BJ (cell line): ENCODE measurements around the gene PTGER3. TPM values are rescaled to one million over a fixed set of nuclear protein-coding genes. Genes with fewer than 3 reads are reported as not detected.

ENCODE experiments used
- CTCF ChIA-PET: fragments of 350-600 bp; formaldehyde crosslinking; extraction: SDS; loops from one replicate; lab custom pipeline; 2021; ENCODE audit warnings: antibody characterized with exemption, inconsistent platforms; lab: Yijun Ruan, JAX
- POLR2A ChIA-PET: fragments of 300-600 bp; sonication (Branson Sonifier 250); formaldehyde crosslinking; extraction: SDS; loops from one replicate; lab custom pipeline; 2021; ENCODE audit warnings: antibody characterized with exemption; lab: Charles Lee
- DNase-seq: peaks from one replicate; pipeline ENCODE4 v3.0.0-alpha.2; 2011; ENCODE audit warnings: low read depth
- H3K27me3 ChIP-seq: 2 replicates; pipeline ENCODE4 v1.6.0; 2011; ENCODE audit warnings: low read length; ENCODE audit not compliant: control insufficient read depth, insufficient read depth
- H3K36me3 ChIP-seq: 2 replicates; pipeline ENCODE4 v1.5.1; 2011; ENCODE audit warnings: low read length; ENCODE audit not compliant: control insufficient read depth, insufficient read depth
- H3K4me3 ChIP-seq: 2 replicates; pipeline ENCODE4 v1.5.1; 2011; ENCODE audit warnings: low read depth, mild to moderate bottlenecking, control low read depth, low read length
- CTCF ChIP-seq: IDR thresholded peaks from 2 replicates; pipeline ENCODE4 v1.5.1; 2011; ENCODE audit warnings: low read depth, mild to moderate bottlenecking, control low read depth, inconsistent platforms, low read length, moderate library complexity; ENCODE audit not compliant: insufficient read depth
- polyA plus RNA-seq: library from polyadenylated mRNA; depleted of rRNA; stranded (reverse); fragments of >200 nt; gene quantifications from 2 replicates; pipeline ENCODE4 v1.2.3, GENCODE V29; 2011

Gene PTGER3
- polyA plus RNA-seq, 1 experiment = 0.60 TPM

GRCh38 chr1:71071720-71072119, 24.1 kb upstream of the PTGER3 start:
- no peak for TF ChIP-seq CTCF
- CTCF ChIA-PET = interaction anchor here (0.8 kb wide), 1 partner anchor 22 kb away, joined by 3 read pairs; no protein-coding TSS in a partner anchor
- Histone ChIP-seq H3K4me3 (no peak overlapping the region), H3K27me3 (no peaks in the 10 kb centered on the region), H3K36me3 (peaks cover 15% of the 10 kb centered on the region)
- no peak for DNase-seq
- POLR2A ChIA-PET = no interaction called here

GRCh38 chr1:71068325-71069240, 21.0 kb upstream of the PTGER3 start:
- no peaks in the 10 kb centered on the region for H3K27me3 ChIP-seq
- H3K36me3 ChIP-seq = peaks cover 11% of the 10 kb centered on the region
- DNase-seq = no peak
- H3K4me3 ChIP-seq = no peak overlapping the region
- TF ChIP-seq CTCF = no peak
- POLR2A ChIA-PET = no interaction called here
- CTCF ChIA-PET = no interaction called here

- H3K27me3 ChIP-seq = no peaks in the 10 kb centered on the region; the same call in none of the 2 replicates
- no peak for TF ChIP-seq CTCF
- H3K36me3 ChIP-seq = peaks cover 1% of the 10 kb centered on the region; the same call in 1 of the 2 replicates
- DNase-seq = no peak
- H3K4me3 ChIP-seq = no peak overlapping the region
- POLR2A ChIA-PET = no interaction called here
- CTCF ChIA-PET = interaction anchor here (0.6 kb wide), 1 partner anchor 437 kb away, joined by 6 read pairs; no protein-coding TSS in a partner anchor
These were observed 7.2 kb upstream of the PTGER3 start for GRCh38 chr1:71054791-71055190.

GRCh38 chr1:71054281-71054731, 6.7 kb upstream of the PTGER3 start:
- Histone ChIP-seq H3K36me3 (peaks cover 1% of the 10 kb centered on the region; the same call in 1 of the 2 replicates), H3K4me3 (no peak overlapping the region), H3K27me3 (no peaks in the 10 kb centered on the region; the same call in none of the 2 replicates)
- POLR2A ChIA-PET = no interaction called here
- CTCF ChIA-PET = no interaction called here
- TF ChIP-seq CTCF = no peak
- no peak for DNase-seq

GRCh38 chr1:71053758-71054157, 6.1 kb upstream of the PTGER3 start:
- CTCF ChIA-PET = interaction anchor here (1.0 kb wide), 1 partner anchor 9 kb away, joined by 4 read pairs; no protein-coding TSS in a partner anchor
- Histone ChIP-seq H3K27me3 (peaks cover under 1% of the 10 kb centered on the region), H3K36me3 (peaks cover 1% of the 10 kb centered on the region; the same call in 1 of the 2 replicates), H3K4me3 (no peak overlapping the region)
- POLR2A ChIA-PET = no interaction called here
- no peak for DNase-seq
- TF ChIP-seq CTCF = no peak
